ENCODE data around the gene SLC25A23.

The SLC25A23 gene

DNA sequence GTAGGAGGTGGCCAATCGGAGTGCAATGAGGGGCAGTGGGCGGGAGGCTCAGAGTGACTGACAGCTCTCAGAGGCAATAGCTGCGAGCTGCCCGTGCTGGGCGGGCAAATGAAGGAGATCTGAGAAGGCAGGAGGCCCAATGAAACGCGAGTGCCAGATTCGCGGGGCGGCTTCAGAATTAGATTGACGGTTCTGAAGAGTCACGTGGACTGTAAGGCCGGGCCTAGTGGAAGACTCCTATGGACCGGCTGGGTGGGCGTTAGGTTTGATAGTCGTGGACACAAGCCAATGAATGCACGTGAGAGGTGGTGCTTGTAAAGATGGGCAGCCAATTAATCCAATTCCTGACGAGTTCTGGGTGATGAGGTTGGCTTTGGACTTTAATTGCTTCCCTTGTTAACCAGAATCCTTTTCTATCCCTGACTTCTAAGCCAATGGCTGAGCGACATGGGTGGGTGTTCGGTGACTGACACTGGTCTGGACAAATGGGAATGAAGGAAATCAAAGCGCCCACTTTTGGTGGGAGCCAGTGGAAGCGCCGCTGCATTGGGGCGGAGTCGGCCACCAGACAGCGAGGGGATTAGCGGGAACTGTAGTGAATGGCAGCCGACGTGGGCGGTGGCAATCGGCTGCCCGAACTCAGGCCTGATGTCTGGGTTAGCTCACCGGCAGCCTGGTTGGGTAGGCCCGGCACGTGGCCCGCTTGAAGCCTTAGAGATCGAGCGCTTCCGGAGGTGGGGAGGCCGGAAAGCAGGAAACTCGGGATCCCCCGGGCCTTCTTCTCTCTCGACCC, 34.5 kb downstream of the SLC25A23 start:
- peak; percentile 100 for DNase-seq

DNA sequence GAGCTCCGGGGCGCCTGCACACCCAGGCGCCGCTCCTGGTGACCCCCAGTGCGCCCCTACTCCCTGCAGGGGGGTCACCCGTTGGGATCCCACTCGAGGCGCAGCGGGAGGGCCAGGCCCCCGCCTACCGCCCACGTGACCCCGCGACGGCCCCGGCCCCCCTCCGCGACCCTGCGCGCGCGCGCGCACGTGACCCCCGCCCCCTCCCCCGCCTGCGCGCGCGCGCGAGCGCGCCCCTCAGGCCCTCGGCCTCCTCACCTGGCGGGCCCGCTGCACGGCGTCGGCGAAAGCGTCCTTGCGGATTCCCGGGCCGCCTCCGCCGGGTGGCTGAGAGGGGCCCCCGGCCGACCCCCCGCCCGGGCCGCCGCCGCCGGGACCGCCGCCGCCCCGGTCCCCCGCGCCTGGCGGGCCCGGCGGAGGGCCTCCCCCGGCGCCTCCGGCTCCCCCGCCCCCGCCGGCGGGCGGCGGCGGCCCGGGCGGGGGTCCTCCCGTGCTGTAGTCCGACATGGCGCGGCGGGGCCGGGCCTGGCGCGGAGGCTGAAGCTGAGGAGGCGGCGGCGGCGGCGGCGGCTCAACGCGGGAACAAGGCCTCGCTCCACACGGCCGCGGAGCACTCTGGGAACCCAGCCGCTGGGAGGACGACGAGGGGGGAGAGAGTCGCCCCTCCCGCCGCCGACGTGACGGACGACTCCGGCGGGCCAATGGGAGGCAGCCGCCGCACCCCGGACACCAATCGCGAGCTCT, 35.2 kb downstream of the SLC25A23 start, which contains the start of gene KHSRP:
Gene KHSRP (minus strand): TSS at position 617 of the 744 bp plus-strand sequence. CDS start 110 bp downstream, at position 507.
- peak in 1 of 2 donors; percentile 50 for DNase-seq

DNA sequence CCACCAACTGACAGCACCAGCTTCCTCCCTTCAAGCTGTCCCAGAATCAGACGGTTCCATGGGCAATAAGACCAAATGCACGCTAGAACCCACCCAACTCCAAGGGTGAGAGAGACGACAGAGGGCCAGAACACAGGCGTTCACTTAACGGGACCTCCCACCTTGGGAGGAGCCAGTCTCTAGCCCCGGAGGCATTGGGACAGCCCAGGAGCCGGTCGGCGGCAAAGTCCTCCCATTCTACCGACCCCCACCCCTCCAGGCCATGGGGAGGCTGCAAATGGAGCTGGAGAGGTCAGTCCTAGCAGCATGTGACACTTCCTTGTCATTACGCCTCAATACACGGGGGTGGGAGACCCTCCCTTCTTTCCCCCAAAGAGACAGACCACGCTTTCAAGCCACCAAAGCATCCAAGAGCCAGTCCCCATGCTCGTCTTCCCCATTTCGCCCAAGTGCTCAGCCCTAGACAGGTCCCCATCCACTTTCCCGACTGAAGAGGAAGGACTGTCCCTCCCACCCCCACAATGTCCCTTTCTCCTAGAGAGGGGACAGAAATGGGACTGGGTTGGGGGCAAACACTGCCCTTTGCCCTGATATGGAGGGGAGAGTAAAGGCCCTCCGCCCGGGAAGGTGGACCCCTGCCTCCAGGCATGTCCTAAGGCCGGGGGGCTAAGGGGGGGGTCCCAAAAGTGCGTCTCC, 35.9 kb downstream of the SLC25A23 start:
- DNase-seq, result peak; percentile 51 to 65

DNA sequence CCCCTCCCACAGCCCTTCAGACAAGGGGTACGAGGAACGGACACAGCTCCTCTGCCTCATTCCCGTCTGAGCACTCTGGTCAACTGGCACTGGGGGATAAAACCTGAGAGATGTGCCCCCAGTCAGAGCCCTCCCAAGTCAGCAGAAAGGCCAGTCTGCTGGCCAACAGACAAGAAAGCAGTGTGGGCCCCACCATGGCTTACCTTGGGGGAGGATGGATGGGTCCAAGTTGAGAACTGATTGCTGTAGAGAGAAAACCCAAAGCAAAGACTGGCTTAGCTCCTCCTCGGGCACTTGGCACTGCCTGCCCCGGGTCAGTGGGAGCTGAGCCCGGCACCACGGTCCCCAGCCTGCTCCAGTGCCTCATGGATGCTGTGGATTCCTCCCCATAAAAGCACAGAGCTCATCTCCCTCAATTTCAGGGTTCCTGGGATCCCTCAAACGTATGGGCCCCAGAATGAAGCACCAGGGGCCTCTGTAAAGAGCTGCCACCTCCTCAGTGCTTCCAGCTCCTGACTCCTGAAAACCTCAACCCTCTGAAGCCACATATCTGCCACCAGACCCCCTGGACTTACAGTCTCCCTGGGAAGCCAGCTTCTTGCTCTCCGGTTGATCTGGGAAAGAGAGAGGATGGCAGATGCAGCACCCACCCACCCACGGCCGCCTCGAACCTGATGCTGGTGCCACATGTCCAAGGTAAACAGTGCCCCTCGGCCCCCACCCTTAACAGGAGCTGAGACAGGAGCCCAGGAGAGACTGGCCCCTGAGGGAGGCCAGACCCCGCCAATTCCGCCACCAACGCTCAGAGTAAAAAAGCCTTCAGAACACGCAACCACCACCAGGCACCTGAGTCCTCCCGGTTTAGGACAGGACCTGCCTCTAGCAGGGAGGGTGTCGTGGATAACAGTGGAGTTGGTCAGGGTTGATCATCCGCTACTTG, 38.2 kb downstream of the SLC25A23 start:
- no peak for DNase-seq

DNA sequence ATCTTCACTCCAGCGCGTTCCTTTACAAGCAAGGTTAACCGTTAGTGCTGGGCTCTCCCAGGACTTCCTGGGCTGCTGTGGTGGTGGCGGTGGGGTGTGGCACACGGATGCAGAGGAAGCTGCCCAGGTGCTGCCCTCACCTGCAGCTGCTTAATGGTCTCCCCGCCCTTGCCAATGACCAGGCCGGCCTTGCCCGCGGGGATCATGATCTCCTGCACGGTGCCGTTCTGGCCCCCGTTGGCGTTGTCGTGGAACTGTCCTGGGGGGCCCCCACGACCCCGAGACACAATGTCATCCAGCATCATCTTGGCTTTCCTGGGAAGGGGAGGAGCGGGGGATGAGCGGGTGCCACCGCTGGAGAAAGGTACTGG, 41.0 kb downstream of the SLC25A23 start:
- DNase-seq, result no peak

DNA sequence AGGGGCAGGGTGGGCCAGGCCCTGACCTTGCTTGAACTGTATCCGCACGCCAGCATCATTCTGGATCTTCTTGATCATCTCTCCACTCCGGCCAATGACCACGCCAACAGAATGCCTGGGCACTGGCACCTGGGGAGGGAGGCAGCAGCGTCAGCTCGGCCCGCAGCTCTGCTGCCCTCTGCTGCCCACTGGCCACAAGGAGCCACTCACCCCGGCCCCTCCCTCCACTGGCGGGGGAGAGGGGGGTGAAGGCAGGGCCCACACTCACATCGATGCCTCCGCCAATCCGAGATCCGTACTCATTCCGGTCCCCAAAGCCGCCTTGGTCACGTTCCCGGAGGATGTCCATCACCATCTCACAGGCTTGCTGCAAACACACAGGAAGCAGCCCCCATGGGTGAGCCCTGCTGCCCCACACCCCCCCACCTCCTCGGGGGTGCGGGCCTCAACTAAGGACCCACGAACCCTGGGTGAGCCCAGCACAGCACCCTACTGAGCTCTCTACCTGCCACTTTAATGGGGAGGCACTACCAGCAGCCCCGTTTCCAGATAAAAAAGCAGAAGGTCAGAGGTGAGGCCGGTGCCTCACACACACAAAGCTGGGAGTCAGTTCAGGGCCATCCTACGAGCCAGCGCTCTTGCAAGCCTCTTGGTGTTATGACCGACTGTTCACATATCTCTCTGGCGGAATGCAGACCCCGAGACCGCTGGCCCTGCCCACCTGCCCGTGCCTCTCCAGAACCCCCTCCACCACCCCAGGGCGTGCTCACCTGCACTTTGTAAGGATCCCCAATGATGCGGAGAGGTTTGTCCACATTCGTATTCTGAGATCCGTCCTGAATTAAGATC, 41.7 kb downstream of the SLC25A23 start:
- no peak for DNase-seq

DNA sequence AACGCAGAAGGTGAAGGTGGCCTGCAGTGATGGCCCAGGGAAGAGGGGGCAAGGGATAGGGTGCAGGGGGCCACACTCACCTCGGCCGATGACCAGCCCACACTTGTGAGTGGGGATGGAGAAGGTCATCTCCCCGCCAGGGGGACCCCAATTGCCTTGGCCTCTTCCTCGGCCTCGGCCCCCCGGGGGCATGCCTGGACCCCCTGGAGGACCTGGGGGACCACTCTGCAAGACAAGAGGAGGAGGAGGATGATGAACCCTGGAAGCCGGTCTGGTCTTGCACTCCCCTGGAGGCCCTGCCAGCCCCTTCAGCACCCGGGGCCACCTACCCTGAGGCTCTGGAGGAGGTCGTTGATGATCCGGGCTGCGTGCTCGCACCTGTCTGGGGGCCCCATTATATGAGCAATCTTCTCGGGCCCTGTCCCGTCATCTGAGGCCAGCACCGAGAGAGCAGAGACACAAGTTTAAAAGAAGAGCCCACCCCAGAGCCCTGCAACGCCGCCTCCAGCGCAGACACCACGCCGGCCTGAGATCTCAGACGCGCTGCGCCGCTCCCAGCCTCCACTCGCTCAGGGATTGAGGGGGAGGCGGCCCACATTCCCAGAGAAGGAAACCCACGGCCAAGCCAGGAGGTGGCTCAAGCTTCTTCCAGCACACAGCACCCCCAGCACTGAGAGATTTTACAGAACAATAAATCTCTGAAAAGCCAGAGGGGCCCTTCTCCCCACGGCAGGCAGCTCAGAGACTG, 42.8 kb downstream of the SLC25A23 start:
- DNase-seq, result no peak

DNA sequence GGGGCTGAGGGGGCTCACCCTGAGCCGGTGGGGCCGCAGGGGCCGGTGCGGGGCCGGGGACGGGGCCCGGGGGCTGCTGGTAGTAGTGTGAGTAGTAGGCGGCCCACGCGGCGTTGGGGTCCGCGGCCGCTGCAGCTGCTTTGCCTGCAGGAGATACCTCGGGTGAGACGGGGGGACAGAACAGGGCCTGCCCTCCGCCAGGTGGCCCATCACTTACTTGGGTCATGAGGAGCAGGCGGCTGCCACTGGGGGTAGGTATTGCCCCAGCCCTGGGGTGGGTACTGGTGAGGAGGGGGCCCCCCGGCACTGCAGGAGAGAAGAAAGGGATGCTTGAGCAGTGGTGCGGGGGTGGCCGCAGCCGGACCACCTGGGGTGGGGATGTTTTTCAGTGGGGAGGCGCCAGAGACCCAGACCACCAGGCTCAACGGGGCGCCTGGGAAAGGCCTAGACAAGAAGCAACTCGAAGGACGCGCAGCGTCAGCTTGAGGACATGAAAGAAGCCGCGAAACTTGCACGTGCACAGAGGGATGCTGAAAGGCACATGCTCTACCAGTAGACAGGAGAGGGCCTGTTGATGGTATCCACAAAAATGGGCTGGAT, 43.9 kb downstream of the SLC25A23 start:
- DNase-seq, result no peak

DNA sequence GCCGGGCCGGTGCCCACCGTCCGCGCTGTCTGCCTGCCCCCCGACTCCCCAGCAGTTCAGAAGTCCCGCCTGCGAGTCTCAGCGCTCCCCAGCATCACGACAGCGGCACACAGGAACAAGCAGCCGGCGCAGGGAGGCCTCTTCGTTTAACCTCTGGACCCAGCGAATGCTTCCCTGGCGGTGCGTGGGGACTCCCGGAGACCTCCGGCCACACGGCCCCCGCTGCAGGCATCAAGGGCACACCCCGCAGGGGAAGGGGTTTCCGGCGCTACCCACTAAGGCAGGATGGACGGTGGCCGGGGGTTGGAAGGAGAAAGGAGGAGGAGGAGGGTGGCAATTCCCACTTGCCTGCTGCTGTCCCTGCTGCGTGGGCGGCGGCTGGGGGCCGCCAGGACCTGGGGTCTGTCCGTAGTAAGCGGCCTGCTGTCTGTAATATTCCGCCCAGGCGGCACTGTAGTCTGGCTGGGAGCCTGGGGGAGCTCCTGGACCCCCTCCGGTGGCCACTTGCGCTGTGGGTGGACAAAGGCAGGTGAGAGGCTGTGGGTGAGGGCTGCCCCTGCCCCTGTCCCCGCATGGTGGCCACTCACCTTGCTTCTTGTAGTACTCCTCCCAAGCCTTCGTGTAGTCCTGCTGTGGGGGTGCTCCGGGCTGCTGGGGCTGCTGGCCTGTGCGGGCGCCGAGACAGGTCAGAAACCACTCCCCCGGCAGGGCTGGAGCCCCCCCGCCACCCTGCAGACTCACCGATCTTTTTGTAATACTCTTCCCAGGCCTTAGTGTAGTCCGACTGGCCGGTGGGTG, 44.6 kb downstream of the SLC25A23 start:
- no peak for DNase-seq

DNA sequence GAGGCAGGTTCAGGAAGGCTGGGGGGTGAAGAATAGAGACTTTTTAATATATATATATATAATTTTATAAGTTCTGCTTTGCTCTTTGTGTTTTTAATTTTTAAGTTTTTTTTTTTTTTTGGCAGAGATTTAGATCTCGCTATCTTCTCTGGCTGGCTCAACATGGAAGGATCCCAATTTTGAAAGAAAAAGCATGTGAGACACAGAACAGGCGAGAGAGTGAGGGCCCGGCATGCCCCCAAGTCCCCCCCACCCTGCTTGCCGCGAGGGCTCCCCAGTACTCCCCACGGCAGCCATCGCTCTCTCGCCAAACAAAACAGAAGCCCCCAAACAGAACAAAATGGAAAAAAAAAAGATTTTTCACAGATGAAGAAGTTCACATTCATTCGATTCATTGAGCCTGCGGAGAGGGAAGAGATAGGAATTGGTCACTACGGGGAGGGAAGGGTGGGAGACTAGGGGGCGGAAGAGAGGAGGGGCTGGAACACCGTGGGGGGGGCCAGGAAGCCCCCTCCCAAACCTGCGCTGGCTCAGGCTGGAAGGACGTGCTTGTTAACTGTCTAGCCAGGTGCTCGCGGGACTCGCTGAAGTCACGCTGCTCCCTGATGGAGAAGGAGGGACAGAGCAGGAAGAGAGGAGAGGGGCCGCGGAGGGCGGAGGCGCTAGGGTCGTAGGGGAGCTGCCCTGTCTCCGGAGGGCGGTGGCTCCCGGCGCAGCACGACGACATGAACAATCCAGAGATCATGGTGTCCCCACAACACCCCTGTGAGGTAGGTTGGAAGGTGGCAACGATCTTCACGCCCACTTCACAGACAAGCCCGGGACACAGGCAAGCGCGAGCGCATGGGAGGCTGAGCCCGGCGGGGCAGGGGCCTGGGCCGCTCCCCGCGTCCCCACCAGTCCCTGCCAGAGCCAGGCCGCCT, 45.6 kb downstream of the SLC25A23 start:
- DNase-seq, result no peak

DNA sequence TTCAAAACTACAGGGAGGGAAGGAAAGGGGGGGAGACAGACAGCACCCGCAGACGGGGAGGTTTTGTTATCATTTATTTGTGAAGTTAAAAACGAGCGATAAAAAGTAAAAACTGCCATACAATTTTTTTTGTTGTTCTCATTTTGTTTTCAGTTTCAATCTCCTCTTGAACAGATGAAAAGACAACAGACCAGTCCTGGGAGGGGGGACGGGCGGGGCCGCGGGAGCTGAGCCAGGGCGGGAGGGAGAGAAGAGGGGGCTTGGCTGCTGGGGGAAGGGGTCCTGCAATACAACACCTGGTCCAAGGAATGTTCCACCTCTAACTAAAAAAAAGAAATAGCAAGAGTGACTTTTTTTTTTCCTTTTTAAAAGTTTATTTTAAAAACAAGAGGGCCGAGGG, 46.3 kb downstream of the SLC25A23 start:
- no peak for DNase-seq

DNA sequence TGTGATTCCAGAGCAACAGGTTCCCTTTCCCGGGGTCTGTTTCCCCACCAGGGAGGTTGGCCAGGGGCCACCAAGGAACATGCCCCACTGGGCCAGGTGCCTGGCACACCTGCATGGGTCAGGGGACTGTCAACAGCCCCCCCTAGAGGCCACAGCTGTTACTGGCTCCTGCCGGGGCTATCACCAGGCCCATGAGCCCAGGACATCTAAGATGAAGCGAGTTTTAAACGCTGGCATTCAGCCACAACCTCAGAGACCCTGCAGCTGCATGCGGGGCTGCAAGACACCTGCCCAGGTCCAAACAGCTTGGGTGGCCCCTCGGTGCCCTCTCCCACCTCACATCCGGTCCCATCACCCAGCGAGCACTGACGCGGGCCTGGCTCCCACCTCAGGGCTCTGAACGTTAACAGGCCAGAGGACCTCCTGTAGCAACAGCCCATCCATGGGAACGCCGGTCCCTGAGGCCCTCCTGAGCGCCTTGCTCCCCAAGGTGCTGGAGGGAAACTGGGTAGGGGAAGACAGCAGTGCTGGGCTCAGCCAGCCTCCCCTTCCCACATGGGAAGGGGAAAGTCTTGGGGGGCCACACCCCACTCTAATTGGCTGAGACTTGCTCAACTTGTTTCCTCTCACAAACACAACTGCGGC, 47.0 kb downstream of the SLC25A23 start:
- DNase-seq, result peak in 1 of 2 donors; percentile 9

DNA sequence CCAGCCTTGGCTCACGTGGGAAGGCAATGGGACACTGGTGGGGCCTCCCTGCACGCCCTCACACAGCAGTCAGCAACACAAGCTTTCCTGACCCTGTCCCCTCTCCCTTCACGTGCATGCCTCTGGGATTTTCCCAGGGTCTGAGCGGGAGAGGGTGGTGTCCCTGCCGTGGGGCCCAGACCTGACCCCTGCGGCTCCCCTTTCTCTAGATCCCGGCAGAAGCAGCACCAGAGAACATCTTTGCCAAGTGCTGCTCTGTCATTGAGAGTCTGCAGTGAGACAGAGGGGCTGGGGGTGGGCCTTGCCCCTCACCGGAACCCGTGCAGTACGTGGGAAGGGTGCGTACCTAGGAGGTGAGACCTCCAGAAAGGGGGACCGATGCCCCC, 47.5 kb downstream of the SLC25A23 start:
- no peak for DNase-seq

DNA sequence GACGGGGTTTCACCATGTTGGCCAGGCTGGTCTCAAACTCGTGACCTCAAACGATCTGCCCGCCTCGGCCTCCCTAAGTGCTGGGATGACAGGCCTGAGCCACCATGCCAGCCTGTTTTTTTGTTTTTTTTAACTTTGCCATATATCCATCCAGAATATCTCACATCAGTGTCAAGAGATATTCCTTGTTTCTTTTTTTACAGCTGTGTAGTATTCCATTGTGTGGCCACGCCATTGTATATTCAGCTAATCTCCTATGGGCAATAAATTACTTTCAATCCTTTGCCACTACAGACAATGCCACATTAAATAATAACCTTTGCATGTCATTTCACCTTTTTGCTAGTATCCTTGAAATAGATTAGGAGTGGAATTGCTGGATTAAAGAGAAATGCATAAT, 50.2 kb downstream of the SLC25A23 start:
- DNase-seq, result no peak

DNA sequence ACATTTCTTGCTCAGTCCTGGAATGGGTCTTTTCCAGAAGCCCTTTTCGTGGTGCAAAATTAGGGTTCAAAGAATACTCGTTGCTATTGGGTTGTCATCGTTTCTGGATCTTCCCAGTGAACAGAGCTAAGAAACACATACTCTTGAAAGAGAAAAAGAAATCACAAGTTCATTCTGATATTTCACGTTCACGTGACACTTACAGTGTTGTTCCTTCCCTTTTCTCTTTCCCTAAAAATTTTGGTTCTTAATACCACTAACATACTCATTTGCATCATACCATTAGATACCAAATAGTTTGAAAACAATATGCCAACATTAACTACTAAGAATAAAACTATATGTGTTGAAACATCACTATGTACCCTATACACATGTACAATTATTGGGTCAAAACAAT, 53.2 kb downstream of the SLC25A23 start:
- DNase-seq, result peak; percentile 23 to 56

DNA sequence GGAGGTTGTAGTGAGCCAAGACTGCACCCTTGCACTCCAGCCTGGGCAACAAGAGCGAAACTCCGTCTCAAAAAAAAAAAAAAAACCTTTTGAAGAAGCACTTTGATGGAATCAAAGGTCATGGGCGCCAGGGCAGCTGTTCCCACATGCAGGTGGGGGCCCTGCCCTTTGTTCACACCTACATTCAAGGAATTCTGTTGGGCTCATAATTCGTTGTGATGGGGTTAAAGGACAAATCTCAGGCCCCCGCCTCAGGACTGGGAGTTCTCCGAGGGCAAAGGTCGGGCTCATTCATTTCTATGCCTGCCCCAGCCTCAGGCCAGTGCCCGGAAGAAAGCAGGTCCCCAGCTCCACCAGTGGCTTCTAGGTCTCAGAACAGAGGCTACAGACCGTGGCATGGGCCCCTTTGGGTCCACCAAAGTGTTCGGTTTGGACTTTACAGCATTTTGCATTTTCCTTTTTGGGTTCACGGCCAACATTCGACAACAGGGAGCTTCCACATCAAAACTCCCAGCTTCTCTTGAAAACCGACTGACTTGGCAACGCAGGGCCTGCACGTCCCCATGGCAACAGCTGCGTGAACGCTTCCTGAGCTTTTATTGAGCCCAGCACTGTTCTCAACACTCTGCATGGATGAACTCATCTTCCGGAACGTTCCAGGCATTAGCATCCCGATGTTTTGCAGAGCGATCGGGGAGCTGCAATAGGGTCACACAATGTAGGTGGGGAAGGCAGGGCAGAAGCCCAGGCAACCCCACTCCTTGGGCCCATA, 56.6 kb downstream of the SLC25A23 start:
- DNase-seq, result no peak

DNA sequence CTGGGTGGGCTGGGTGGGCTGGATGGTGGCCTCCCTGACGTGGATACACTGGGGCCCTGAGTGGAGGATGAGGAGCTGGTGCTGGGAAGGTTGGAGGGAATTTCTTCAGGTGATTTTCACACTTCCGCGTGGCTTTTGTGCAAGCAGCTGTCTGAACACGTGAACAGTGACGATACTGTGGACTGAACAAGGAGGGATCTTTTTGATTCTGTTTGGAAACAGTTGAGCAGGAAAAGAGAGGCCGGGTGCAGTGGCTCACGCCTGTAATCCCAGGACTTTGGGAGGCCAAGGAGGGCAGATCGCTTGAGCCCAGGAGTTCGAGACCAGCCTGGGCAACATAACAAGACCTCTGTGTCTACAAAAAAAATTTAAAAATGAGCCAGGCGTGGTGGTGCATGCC, 57.5 kb downstream of the SLC25A23 start:
- no peak for DNase-seq
